ENCODE data around the gene PTGER3. TPM values are rescaled to one million over a fixed set of nuclear protein-coding genes. Genes with fewer than 3 reads are reported as not detected.

The PTGER3 gene
- total RNA-seq, 6 experiments from 2014 or later = 0.12 to 0.35 (median 0.20) TPM; not detected in 2

- Histone ChIP-seq H3K4me1 (peaks cover 0 to 18% (median 4%) of the 10 kb centered on the region in 4 donors), H3K27ac (no peak overlapping the region), H3K9me3 (no peaks in the 10 kb centered on the region), H3K27me3 (no peaks in the 10 kb centered on the region), H3K4me3 (peak overlapping the region; percentile 72 to 88 (median 82)), H3K36me3 (peaks cover 0 to 17% (median 3%) of the 10 kb centered on the region in 4 donors)
- peak in 2 of 3 donors; percentile 19 to 42 for DNase-seq
- no peak for ATAC-seq
- no peak for TF ChIP-seq POLR2A (IDR thresholded peaks at IDR 0.05)
- TF ChIP-seq CTCF (IDR thresholded peaks at IDR 0.05) = no peak
- WGBS (ENCODE audit: insufficient coverage, low coverage, low lambda C conversion rate, missing lambda C conversion rate) = 56% methylated on average over 2 of the region's 7 CpGs
- intact Hi-C loops (cut with DNase I) = no loop called here
These were observed 34.1 kb upstream of the PTGER3 start for GRCh38 chr1:71081697-71082080.

- peak; percentile 69 for TF ChIP-seq POLR2A (IDR thresholded peaks at IDR 0.05)
- TF ChIP-seq CTCF (IDR thresholded peaks at IDR 0.05) = peak; percentile 63 to 76 (median 69)
- DNase-seq (peak; percentile 82 to 93 (median 90)), ATAC-seq (peak; percentile 99)
- Histone ChIP-seq H3K36me3 (peaks cover 0 to 23% (median 5%) of the 10 kb centered on the region in 4 donors), H3K9me3 (no peaks in the 10 kb centered on the region), H3K27me3 (no peaks in the 10 kb centered on the region), H3K4me1 (peaks cover 0 to 18% (median 4%) of the 10 kb centered on the region in 4 donors), H3K27ac (peak within 1 kb of the TSS; percentile 83 to 92 (median 91)), H3K4me3 (peak within 1 kb of the TSS; percentile 72 to 88 (median 82))
- intact Hi-C loops (cut with DNase I) = no loop called here
- under 1% methylated on average over 28 of the region's 33 CpGs for WGBS (ENCODE audit: insufficient coverage, low coverage, low lambda C conversion rate, missing lambda C conversion rate)
These were observed 33.4 kb upstream of the PTGER3 start, which contains the start of gene ZRANB2 for GRCh38 chr1:71080739-71081696. Gene ZRANB2, minus strand, starts transcription at chr1:71081035. Its CDS starts 40 bp downstream, at chr1:71080995.

GRCh38 chr1:71080230-71080738, 32.7 kb upstream of the PTGER3 start:
- Histone ChIP-seq H3K36me3 (peaks cover 0 to 31% (median 5%) of the 10 kb centered on the region in 4 donors), H3K27ac (peak overlapping the region; percentile 83 to 92 (median 91)), H3K9me3 (no peaks in the 10 kb centered on the region), H3K4me3 (peak overlapping the region; percentile 72 to 88 (median 82)), H3K4me1 (peaks cover 0 to 18% (median 4%) of the 10 kb centered on the region in 4 donors), H3K27me3 (no peaks in the 10 kb centered on the region)
- DNase-seq = peak in 1 of 3 donors; percentile 43
- under 1% methylated on average over 17 of the region's 17 CpGs for WGBS (ENCODE audit: insufficient coverage, low coverage, low lambda C conversion rate, missing lambda C conversion rate)
- ATAC-seq = peak; percentile 53 to 64 (median 64)
- TF ChIP-seq POLR2A (IDR thresholded peaks at IDR 0.05) (no peak), CTCF (IDR thresholded peaks at IDR 0.05) (no peak)
- intact Hi-C loops (cut with DNase I) = no loop called here

- Histone ChIP-seq H3K9me3 (no peaks in the 10 kb centered on the region), H3K27me3 (no peaks in the 10 kb centered on the region), H3K4me3 (no peak overlapping the region), H3K36me3 (peaks cover 0 to 84% (median 31%) of the 10 kb centered on the region in 4 donors), H3K4me1 (peaks cover 0 to 12% (median 4%) of the 10 kb centered on the region in 4 donors), H3K27ac (no peak overlapping the region)
- intact Hi-C loops (cut with DNase I) = no loop called here
- TF ChIP-seq POLR2A (IDR thresholded peaks at IDR 0.05) (no peak), CTCF (IDR thresholded peaks at IDR 0.05) (no peak)
- DNase-seq (no peak), ATAC-seq (no peak)
- 45% methylated on average over 1 of the region's 1 CpG for WGBS (ENCODE audit: insufficient coverage, low coverage, low lambda C conversion rate, missing lambda C conversion rate)
These were observed 27.1 kb upstream of the PTGER3 start for GRCh38 chr1:71074681-71075080.
